GM18868 (cell line): Measurements from ENCODE around the gene UBTD2.
"Not testable (repeated sequence)": the region's sequence is repeated elsewhere in the genome, so short reads cannot be mapped to it uniquely, and the experiment has no call there.

ENCODE experiments used
- ATAC-seq: cut with Tn5 transposase; IDR thresholded peaks from one replicate; pipeline ENCODE4 v1.9.1; 2021; ENCODE audit warnings: mild to moderate bottlenecking, moderate library complexity; ENCODE audit not compliant: unreplicated experiment

UBTD2 gene, protein sequence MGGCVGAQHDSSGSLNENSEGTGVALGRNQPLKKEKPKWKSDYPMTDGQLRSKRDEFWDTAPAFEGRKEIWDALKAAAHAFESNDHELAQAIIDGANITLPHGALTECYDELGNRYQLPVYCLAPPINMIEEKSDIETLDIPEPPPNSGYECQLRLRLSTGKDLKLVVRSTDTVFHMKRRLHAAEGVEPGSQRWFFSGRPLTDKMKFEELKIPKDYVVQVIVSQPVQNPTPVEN

DNA sequence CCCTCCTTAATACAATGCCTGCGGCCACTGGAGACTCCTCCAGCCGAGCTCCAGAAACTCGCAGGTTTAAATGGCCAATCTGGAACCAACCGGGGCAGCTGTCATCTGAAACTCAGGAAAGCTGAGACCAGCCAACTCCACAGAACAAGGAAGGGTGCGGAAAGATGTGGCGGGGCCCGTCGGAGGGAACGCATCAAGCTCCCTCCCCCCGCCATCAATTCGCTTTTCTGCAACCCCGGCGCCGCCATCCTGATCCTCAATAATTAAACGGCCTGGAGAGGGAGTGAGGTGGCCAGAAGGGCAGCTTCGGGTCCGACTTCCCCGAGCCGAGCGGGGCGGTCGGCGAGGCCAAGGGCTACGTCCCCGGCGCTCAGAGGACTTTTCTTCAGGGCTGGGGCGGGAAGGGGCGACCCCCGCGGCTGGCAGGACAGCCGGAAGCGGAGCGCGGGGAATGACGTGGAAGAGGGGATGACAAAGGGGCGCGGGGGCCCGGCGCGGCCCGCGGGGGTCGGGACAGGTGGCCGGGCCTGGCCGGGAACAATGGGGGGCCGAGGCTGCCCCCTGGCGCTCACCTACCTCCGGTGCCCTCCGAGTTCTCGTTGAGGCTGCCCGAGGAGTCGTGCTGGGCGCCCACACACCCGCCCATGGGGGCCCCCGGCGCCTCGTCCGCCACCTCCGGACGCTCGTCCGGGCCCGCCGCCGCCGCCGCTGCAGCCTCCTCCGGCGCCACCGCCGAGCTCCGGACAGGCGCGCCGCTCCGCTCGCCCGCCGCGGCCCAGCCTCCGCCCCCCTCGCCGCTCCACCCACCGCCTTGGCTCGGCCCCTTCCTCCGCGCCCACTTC is at the start of gene UBTD2:
TSS of gene UBTD2 (minus strand) at position 745 of the 842 bp plus-strand sequence. CDS start at position 646, 99 bp downstream.
- peak; percentile 85 for ATAC-seq

DNA sequence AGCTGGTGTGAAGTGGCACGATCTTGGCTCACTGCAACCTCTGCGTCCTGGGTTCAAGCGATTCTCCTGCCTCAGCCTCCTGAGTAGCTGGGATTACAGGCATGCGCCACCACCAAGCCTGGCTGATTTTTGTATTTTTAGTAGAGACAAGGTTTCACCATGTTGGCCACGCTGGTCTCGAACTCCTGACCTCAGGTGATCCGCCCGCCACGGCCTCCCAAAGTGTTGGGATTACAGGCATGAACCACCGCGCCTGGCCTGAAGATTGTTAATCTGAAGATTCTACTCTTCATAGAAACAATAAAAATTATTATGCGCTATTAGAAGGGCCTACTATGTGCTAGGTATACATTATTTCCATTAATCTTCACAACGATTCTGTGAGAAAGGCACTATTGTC is 43.3 kb upstream of the UBTD2 start:
- not testable (repeated sequence) for ATAC-seq

DNA sequence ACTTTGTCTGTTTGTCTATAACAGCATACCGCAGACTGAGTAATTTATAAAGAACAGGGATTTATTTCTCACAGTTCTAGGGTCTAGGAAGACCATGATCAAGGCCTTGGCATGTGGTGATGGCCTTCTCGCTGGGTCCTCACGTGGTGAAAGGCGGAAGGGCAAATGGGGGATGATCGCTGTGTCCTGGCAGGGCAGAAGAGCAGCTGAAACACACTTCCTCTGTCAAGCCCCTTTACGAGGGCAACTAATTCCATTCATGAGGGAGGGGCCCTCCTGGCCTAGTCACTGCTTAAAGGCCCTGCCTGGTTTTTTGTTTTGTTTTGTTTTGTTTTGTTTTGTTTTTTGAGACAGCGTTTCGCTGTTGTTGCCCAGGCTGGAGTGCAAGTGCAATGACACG is 41.9 kb upstream of the UBTD2 start:
- no peak for ATAC-seq

DNA sequence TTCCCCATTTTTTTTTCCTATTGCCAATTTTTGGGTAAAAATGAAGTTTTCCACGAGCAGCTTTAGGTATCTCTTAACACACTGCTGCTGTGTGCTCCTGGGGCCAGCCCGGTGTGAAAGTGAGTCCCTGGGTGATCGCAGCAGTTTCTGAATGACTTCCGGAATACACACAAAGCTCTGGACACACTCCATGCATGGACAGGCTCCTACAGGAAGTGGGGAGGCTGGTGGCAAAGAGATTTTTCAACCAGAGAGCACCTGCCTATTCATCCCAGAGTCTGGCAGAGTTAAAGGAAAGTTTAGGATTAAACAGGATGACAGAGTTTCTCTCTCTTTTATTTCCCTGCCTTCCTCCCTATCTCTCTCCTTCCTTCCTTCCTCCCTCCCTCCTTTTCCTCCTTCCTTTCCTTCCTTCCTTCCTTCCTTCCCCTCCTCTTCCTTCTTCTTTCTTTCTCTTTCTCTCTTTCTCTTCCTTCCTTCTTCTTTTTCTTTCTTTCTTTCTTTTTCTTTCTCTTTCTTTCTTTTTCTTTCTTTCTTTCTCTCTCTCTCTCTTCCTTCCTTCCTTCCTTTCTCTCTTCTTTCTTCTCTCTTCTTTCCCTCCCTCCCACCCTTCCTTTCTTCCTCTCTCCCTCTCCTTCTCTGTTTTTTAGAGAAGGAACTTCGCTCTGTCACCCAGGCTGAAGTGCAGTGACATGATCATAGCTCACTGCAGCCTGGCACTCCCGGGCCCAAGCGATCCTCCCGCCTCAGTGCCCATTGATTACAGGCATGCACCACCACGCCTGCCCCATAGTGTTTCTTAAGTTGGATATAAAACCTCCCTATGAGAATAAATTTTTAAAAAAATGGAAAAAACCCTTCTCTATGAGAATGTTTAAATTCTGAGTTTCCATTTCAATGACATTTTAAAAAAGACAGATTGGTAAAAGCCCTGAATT is 38.7 kb upstream of the UBTD2 start:
- ATAC-seq: peak; percentile 83

GRCh38 chr5:172321593-172321992 is 38.0 kb upstream of the UBTD2 start:
- peak; percentile 40 for ATAC-seq

DNA sequence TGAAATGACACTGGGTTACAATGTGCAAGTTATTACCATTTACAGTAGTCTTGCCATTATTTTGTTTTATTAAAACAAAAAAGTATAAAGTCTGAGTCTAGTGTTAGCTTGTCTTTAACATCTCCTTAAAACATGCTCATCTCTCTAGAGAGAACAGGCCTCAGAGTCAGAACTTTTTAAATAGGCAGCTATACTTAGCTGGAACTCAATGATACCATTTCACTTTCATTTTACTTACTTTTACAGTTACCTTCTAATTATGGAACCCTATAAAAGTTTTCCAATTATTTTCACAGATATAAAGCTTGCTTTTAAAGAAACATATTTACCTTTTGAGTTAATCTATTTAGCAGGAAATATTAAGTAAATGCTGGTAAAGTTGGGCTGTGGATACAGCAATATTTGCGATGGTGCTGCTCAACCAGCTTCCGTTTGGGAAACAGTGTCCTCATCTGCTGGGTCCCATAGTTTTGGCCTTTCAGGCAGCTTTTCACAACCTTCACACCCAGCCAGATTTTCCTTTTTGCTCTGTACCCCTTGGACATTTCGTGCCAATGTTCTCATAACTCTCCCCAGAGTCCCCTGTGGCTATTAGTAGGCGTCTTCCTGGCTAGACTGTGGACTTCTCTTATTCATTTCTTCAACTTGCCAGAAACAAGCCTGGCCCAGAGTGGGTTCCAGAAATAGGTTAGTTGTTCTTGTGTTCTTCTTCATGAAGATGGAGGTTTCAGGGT is 36.3 kb upstream of the UBTD2 start:
- ATAC-seq: no peak

- ATAC-seq: peak; percentile 52
Measured at GRCh38 chr5:172315587-172316493, 32.3 kb upstream of the UBTD2 start.

DNA sequence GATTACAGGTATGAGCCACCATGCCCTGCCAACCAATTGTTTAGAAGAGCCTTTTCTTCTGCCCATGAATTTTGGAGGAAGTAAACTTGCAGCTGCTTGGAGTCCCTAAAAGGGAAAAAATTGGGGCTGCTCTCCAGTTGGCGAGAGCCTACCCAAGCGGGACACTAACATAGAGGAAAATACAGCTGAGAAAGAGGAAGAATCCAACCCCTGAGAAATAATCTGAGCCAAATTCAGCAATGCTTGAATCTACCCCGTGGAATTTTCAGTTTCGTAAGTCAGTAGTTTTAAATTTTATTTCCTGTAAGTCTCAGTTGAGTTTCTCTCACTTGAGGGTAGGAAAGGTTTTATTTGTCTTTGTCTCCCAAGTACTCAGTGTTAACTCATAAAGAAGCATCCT is 30.4 kb upstream of the UBTD2 start:
- ATAC-seq: no peak

GRCh38 chr5:172312286-172312685 is 28.7 kb upstream of the UBTD2 start:
- ATAC-seq: no peak

DNA sequence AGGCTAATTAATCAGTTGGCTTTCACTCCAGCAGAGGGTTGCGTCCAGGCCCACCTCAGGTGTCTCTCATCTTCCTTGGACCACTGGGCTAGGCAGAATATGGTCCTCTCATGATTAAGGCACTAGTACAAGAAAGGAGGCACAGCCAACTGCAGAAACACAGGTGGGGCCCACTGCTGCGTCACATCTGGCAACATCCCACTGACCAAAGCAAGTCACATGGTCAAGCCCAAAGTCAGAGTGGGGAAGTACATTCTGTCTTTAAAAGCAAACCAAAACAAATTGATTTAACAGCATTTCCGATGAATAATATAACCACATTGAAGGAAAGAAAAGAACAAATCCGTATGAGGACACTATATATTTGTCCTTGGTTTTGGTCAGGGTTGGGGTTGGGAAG is 28.0 kb upstream of the UBTD2 start:
- no peak for ATAC-seq

- ATAC-seq: no peak
Measured at GRCh38 chr5:172311026-172311425, 27.5 kb upstream of the UBTD2 start.

- ATAC-seq: no peak
Measured at GRCh38 chr5:172305380-172305779, 21.8 kb upstream of the UBTD2 start.

GRCh38 chr5:172303572-172304335 is 20.2 kb upstream of the UBTD2 start:
- ATAC-seq: no peak

DNA sequence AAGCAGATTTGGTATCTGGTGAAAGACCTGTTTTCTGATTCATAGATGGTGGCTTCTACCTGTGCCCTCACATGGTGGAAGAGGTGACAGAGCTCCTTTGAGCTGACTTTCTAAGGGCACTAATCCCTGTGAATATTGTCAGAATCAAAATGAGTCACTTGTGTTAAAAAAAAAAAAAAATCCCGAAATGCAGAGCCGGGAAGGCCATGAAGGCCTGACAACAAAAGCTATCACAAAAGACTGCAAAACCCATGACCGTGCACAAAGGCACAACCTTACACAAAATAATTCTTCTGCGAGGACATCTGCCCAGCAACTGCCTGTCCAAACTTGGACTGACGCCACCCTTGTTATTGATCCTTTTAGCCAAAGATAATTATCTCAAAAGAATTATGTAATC is 19.6 kb upstream of the UBTD2 start:
- ATAC-seq: no peak

DNA sequence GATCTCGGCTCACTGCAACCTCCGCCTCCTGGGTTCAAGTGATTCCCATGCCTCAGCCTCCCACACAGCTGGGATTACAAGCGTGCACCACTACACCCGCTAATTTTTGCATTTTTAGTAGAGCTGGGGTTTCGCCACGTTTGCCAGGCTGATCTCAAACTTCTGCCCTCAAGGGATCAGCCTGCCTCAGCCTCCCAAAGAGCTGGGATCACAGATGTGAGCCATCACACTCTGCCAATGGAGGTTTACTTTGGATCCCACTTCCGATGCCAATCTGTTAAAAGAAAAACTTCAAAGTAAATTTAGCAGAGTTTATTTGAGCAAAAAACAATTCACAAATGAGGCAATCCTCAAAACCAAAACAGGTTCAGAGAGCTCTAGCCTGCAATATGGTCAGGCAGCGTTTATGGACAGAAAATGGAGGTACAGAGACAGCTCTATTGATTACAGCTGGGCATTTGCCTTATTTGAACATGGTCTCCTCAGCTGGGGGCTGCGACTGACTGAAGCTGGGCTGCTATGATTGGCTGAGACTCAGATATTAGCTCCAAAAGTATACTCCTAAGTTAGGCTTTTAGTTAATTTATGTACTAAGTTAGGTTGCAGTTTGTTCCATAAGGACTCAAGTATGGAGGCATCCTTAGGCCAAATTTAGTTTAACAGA is 18.6 kb upstream of the UBTD2 start:
- ATAC-seq: no peak

- ATAC-seq: peak; percentile 51
Measured at GRCh38 chr5:172299916-172300439, 16.4 kb upstream of the UBTD2 start.

DNA sequence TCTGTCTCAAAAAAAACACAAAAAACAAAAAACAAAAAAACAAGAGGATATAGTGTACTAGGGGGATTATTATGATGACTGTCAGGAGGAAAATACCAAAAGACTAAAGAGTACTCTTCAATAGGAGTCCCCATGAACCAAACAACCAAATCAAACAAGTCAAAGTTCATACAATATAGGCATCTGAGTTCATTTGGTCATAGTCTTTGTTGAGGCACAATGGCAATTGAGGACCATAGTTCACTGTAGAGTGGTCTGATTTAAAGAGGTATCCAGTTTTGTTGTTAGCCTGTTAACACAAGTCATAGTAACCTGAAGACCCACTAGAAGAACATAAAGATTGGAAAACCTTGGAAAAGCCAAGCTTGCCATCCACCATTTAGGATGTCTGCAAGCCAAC is 11.3 kb upstream of the UBTD2 start:
- ATAC-seq: no peak

DNA sequence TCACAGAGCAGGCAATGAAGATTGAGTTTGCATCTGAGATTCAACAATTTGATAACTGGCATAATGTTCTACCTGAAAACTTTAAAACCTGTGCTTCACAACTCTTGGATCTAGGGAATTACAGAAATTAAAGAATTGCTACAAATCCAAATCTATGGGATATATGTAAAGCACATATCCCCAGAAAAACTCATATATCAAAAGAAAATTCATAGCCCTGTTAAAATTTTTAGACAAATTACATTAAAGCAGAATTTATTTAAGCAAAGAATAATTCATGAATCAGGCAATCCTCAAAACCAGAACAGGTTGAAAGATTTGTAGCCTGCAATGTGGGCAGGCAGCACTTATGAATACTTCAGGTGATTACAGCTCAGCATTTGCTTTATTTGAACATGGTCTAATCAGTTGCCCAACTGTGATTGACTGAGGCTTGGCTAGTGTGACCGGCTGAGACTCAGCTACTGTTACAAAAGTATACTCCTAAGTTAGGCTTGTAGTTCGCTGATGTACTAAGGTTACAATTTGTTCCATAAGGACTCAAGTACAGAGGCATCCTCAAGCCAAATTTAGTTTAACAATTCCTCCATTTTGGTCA is 10.3 kb upstream of the UBTD2 start:
- ATAC-seq: no peak
